HG03280 (cell line): ENCODE results near the gene OR7C1.
"Not testable (repeated sequence)": the region's sequence is repeated elsewhere in the genome, so short reads cannot be mapped to it uniquely, and the experiment has no call there.

Experiments used
- ATAC-seq: cut with Tn5 transposase; IDR thresholded peaks from one replicate; pipeline ENCODE4 v1.9.1; 2021; ENCODE audit warnings: mild to moderate bottlenecking, moderate library complexity; ENCODE audit not compliant: unreplicated experiment

Gene OR7C1

DNA sequence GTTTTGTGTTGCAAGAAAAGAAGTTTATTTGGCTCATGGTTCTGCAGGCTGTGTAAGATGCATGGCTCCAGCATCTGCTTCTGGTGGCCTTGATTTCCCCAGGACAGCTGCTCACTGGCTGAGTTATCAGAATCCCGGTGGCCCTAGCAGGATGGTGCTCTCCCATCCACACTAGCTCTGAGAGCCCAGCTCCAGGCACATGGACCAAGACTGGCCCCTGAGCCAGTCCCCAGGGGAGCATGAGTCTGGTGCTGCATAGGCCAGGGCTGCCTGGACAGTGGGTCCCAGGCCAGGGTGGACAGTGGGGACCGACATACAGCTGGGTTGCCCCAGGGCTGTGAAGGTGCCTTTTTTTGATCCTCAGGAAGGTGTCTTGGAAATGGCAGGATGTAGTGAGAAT, 67.0 kb downstream of the OR7C1 start:
- ATAC-seq: no peak

DNA sequence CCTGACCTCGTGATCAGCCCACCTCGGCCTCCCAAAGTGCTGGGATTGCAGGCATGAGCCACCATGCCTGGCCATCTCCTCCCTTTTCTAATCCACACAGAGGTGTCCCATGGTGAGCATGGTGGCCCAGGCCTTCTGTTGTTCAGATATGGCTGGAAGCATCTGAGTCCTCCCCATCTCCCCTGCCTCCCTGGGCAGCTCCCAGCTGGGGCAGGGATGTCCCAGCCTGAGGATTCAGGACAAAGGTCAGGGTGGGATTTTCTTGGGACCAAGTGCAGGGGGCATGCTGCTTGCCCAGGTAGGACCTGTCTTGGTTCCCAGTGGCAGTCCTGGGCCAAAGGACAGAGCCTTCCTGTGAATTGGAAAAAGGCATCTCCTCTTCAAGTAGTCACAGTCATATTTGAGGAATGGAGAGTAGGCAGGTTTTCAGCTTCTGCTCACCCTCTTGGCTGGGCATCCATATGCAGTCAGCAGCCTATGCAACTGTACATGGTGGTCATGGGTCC, 67.5 kb downstream of the OR7C1 start:
- no peak for ATAC-seq

DNA sequence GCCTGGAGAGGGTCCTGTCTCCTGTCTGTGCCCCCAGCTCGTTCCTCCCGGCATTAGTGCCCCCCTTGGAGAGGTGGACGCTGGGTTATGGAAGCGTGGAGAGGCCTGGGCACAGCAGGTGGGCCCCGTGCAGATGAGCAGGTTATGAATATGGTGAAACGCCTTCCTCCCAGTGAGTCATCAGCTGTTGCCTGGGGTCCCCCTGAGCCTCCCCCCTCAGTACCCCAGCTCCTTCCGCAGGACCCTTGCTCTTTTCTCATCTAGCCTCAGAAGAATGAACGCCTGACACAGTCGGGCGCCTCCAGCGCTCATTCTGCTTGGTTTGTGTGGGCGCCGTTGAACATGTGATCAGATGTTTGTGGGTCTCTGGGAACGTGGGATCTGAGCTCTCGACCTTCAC, 69.1 kb downstream of the OR7C1 start:
- not testable (repeated sequence) for ATAC-seq

DNA sequence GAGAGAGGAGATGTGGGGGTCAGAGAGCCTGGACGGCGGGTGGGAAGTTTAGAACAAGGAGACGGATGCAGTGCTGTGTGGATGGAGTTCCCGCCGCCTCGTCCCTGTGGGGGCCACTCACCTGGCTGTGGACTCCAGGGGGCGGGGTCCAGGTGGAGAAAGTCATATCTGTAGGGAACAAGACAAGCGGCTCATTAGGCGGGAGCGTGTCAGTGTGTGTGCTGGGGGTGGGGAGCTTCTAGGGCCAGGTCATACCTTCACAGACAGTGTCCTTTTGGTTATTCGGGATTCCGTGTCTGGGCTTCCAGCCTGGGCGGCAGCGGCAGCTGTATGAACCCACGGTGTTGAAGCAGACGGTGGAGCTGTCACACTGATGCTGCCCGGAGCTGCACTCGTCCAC, 69.6 kb downstream of the OR7C1 start:
- not testable (repeated sequence) for ATAC-seq

DNA sequence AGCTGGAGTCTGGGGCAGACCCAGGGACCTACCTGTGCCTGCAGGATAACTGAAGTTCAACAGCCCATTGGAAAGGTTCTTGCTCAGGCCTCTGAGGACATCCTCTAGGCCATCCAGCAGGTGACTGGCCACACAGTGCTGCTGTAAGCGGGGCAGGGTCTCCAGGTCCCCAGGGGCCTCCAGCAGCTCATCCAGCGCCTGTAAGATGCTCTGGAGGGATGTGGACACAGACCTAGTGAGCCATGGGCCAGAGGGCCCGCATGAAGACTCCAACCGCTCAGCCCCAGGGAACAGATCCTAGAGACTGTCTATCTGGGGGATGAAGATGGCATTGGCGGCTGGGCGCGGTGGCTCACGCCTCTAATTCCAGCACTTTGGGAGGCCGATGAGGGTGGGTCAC, 70.6 kb downstream of the OR7C1 start:
- ATAC-seq: no peak

DNA sequence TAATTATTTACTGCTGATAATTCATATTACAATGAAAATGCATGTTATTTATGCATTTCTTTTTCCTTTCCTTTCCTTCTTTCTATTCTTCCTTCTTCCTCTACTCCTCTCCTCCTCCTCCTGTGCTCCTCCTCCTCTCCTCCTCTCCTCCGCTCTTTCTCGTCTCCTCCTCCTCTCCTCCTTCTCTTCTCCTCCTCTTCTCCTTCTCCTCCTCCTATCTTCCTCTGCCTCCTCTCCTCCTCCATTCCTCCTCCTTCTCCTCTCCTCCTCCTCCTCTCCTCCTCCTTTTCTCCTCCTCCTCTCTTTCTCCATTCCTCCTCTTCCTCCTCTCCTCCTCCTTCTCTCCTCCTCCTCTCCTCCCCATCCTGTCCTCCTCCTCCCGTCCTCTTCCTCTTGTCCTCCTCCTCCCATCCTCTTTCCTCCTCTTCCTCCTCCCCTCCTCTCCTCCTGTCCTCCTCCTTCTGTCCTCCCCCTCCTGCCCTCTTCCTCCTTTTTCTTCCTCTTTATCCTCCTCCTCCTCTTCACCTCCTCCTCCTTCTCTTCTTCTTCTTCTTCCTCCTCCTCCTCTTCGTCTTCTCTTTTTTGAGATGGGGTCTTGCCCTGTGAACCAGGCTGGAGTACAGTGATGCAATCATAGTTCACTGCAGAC, 71.4 kb downstream of the OR7C1 start:
- ATAC-seq: no peak

DNA sequence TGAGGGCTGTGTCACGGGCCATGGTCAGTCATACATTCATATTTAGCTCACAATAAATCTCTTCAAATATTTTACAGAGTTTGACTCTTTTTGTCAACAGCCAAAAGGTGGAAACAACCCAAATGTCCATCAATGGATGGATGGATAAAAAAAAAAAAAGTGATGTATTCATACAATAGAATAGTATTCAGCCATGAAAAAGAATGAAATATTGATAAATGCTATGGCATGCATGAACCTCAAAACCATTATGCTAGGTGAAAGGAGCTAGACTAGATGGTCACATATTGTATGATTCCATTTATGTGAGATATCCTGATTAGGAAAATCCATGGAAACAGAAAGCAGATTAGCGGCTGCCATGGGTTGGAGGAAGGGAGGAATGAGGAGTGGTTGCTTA, 72.9 kb downstream of the OR7C1 start:
- ATAC-seq: no peak

DNA sequence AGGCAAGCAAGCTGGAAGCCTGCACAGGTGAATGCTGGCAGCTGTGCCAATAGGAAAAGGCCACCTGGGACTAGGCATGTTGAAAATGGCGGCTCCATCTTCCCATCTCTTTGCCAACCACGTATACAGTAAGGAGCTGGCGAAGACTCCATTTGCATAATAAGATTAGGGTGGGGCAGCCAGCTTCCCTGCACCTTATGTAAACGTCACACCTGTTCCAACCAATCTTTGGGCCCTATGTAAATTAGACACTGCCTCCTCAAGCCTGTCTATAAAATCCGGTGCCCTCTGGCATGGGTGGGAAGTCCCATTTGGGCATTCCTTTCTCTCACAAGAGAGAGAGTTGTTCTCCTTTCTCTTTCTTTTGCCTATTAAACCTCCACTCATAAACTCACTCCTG, 73.4 kb downstream of the OR7C1 start:
- ATAC-seq: no peak

DNA sequence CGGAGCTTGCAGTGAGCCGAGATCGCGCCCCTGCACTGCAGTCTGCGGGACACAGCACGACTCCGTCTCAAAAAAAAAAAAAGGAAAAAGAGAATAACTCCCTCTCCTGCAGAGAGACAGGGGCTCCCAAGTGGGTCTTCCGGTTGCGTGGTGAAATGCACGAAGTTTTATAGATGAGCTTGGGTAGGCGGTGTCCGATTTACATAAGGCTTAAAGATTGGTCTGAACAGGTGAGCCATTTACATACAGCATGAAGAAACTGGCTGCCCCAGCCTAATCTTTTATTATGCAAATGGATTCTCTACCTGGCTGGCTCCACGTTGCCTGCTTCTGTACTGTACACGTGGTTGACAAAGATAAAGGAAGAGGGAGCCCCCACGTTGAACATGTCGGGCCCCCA, 76.2 kb downstream of the OR7C1 start:
- no peak for ATAC-seq

DNA sequence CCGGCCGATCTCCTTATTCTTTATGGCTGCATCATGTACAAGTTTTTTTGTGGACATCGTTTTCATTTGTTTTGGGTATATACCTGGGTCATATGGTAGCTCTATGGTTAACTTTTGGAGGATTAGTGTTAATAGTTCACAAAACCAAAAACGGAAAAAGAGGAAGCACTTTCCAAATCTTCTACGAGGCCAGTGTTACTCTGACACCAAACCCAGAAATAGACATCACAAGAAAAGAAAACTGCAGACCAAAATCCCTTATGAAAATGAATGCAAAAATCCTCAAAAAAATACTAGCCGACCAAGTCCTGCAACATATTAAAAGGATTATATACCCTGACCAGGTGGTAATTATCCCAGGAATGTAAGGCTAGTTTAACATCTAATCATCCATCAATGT, 86.4 kb downstream of the OR7C1 start:
- no peak for ATAC-seq
